Stimulated activated CD4-positive, alpha-beta T cell treated with anti-CD3 and anti-CD28 coated beads, Interleukin-15, amount 100 ng/mL, for 1 hour (primary cell): ENCODE data around the gene RAB33A.
"Not testable (repeated sequence)": the region's sequence is repeated elsewhere in the genome, so short reads cannot be mapped to it uniquely, and the experiment has no call there.

Experiments used
- DNase-seq, 2 donors: peaks; one replicate each; pipeline ENCODE4 v3.0.0-alpha.2; 2020; ENCODE audit warnings: low read depth in 1 of 2, low spot score in 1 of 2

RAB33A gene

GRCh38 chrX:130231184-130231583 lies 59.4 kb downstream of the RAB33A start:
- DNase-seq, result not testable (repeated sequence)
